MM.1S (cell line): Measurements from ENCODE around the gene PDCD5.

Experiments used
- DNase-seq: peaks from one replicate; pipeline ENCODE4 v3.0.0-alpha.2; 2015
- H2AFZ ChIP-seq: fragments of 300-600 bp; sonication (generic); 2 replicates; pipeline ENCODE4 v1.6.0; 2016; ENCODE audit warnings: antibody characterized with exemption, low read length
- H3F3A ChIP-seq: fragments of 300-600 bp; sonication (generic); 2 replicates; pipeline ENCODE4 v1.6.1; 2016; ENCODE audit warnings: mild to moderate bottlenecking, antibody characterized with exemption, low read length, moderate library complexity, mixed read lengths; ENCODE audit not compliant: insufficient read depth
- H3K27ac ChIP-seq: fragments of 300-600 bp; sonication (generic); 2 replicates; pipeline ENCODE4 v1.5.1; 2016; ENCODE audit warnings: mild to moderate bottlenecking, low read length
- H3K27me3 ChIP-seq: fragments of 300-600 bp; sonication (generic); replicated peaks from 2 replicates; pipeline ENCODE4 v1.6.0; 2016; ENCODE audit warnings: low read length; ENCODE audit not compliant: insufficient read depth
- H3K36me3 ChIP-seq: fragments of 300-600 bp; sonication (generic); replicated peaks from 2 replicates; pipeline ENCODE4 v1.6.1; 2016; ENCODE audit warnings: mild to moderate bottlenecking, low read length, mixed read lengths; ENCODE audit not compliant: insufficient read depth
- H3K4me1 ChIP-seq: fragments of 300-600 bp; sonication (generic); 2 replicates; pipeline ENCODE4 v1.6.1; 2016; ENCODE audit warnings: low read length, mixed read lengths
- H3K4me2 ChIP-seq: fragments of 300-600 bp; sonication (generic); 2 replicates; pipeline ENCODE4 v1.6.0; 2016; ENCODE audit warnings: low read depth, low read length
- H3K4me3 ChIP-seq: fragments of 300-600 bp; sonication (generic); 2 replicates; pipeline ENCODE4 v1.5.1; 2016; ENCODE audit warnings: low read length, mixed read lengths
- H3K79me2 ChIP-seq: fragments of 300-600 bp; sonication (generic); 2 replicates; pipeline ENCODE4 v1.6.1; 2016; ENCODE audit warnings: mixed run types, low read length, mixed read lengths
- H3K9ac ChIP-seq: fragments of 300-600 bp; sonication (generic); 2 replicates; pipeline ENCODE4 v1.6.1; 2016; ENCODE audit warnings: low read length, mixed read lengths
- H3K9me2 ChIP-seq: fragments of 300-600 bp; sonication (generic); replicated peaks from 2 replicates; pipeline ENCODE4 v1.6.1; 2016; ENCODE audit warnings: mild to moderate bottlenecking, low read length, mixed read lengths; ENCODE audit not compliant: insufficient read depth
- H3K9me3 ChIP-seq: fragments of 300-600 bp; sonication (generic); replicated peaks from 2 replicates; pipeline ENCODE4 v1.6.1; 2016; ENCODE audit warnings: mild to moderate bottlenecking, low read length, mixed read lengths; ENCODE audit not compliant: insufficient read depth
- H4K20me1 ChIP-seq: fragments of 300-600 bp; sonication (generic); 2 replicates; pipeline ENCODE4 v1.6.1; 2016; ENCODE audit warnings: mild to moderate bottlenecking, low read length, moderate library complexity, mixed read lengths; ENCODE audit not compliant: insufficient read depth
- EZH2 ChIP-seq: fragments of 300-600 bp; sonication (generic); optimal IDR thresholded peaks from 2 replicates; pipeline ENCODE3; 2017; ENCODE audit warnings: low read depth, mild to moderate bottlenecking, antibody characterized with exemption, low read length, mixed read lengths
- EZH2phosphoT487 ChIP-seq: fragments of 300-600 bp; sonication (generic); IDR thresholded peaks from 2 replicates; pipeline ENCODE4 v1.6.1; 2018; ENCODE audit warnings: antibody characterized with exemption, low read length
- TF ChIP-seq, protein P1 (sequence below): fragments of 300-600 bp; sonication (generic); IDR thresholded peaks from 2 replicates; pipeline ENCODE4 v1.5.1; 2016; ENCODE audit warnings: antibody characterized with exemption, low read length, mixed read lengths

Gene PDCD5

GRCh38 chr19:32555786-32556185 is 25.2 kb upstream of the PDCD5 start:
- Histone ChIP-seq H3K9me2 (no peaks in the 10 kb centered on the region), H2AFZ (no peak overlapping the region), H3K36me3 (no peaks in the 10 kb centered on the region), H3K9me3 (no peaks in the 10 kb centered on the region), H3K9ac (no peak overlapping the region), H3K27me3 (no peaks in the 10 kb centered on the region), H4K20me1 (no peaks in the 10 kb centered on the region), H3K27ac (no peak overlapping the region), H3K4me3 (no peak overlapping the region), H3F3A (no peaks in the 10 kb centered on the region), H3K79me2 (no peaks in the 10 kb centered on the region), H3K4me1 (no peaks in the 10 kb centered on the region), H3K4me2 (no peak overlapping the region)
- no peak for DNase-seq
- no peak for TF ChIP-seq EZH2phosphoT487
- TF ChIP-seq, protein P1, sequence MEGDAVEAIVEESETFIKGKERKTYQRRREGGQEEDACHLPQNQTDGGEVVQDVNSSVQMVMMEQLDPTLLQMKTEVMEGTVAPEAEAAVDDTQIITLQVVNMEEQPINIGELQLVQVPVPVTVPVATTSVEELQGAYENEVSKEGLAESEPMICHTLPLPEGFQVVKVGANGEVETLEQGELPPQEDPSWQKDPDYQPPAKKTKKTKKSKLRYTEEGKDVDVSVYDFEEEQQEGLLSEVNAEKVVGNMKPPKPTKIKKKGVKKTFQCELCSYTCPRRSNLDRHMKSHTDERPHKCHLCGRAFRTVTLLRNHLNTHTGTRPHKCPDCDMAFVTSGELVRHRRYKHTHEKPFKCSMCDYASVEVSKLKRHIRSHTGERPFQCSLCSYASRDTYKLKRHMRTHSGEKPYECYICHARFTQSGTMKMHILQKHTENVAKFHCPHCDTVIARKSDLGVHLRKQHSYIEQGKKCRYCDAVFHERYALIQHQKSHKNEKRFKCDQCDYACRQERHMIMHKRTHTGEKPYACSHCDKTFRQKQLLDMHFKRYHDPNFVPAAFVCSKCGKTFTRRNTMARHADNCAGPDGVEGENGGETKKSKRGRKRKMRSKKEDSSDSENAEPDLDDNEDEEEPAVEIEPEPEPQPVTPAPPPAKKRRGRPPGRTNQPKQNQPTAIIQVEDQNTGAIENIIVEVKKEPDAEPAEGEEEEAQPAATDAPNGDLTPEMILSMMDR: no peak
- no peak for TF ChIP-seq EZH2

GRCh38 chr19:32558607-32559228 is 22.3 kb upstream of the PDCD5 start:
- Histone ChIP-seq H3K36me3 (no peaks in the 10 kb centered on the region), H4K20me1 (no peaks in the 10 kb centered on the region), H3K9ac (no peak overlapping the region), H3K79me2 (no peaks in the 10 kb centered on the region), H3K27ac (no peak overlapping the region), H3K27me3 (no peaks in the 10 kb centered on the region), H3K4me3 (no peak overlapping the region), H3K9me3 (no peaks in the 10 kb centered on the region), H3K9me2 (no peaks in the 10 kb centered on the region), H2AFZ (no peak overlapping the region), H3K4me1 (no peaks in the 10 kb centered on the region), H3K4me2 (no peak overlapping the region), H3F3A (no peaks in the 10 kb centered on the region)
- no peak for DNase-seq
- TF ChIP-seq, protein P1: no peak
- TF ChIP-seq EZH2: no peak
- no peak for TF ChIP-seq EZH2phosphoT487

GRCh38 chr19:32563761-32564160 is 17.2 kb upstream of the PDCD5 start:
- H3K4me2 ChIP-seq: no peak overlapping the region

More at GRCh38 chr19:32563761-32564160, 17.2 kb upstream of the PDCD5 start:
- H3F3A ChIP-seq: no peaks in the 10 kb centered on the region
- no peaks in the 10 kb centered on the region for H3K36me3 ChIP-seq
- no peaks in the 10 kb centered on the region for H3K9me3 ChIP-seq
- no peak for TF ChIP-seq EZH2phosphoT487
- no peak for TF ChIP-seq EZH2
- TF ChIP-seq, protein P1: no peak
- no peak overlapping the region for H3K4me3 ChIP-seq
- no peak overlapping the region for H2AFZ ChIP-seq
- no peaks in the 10 kb centered on the region for H3K4me1 ChIP-seq
- no peak overlapping the region for H3K27ac ChIP-seq
- H3K27me3 ChIP-seq: 0 out of 2 replicates have a peak, but pooled peaks cover 4% of the 10 kb centered on the region
- no peaks in the 10 kb centered on the region for H3K79me2 ChIP-seq
- no peaks in the 10 kb centered on the region for H4K20me1 ChIP-seq
- no peak for DNase-seq
- no peaks in the 10 kb centered on the region for H3K9me2 ChIP-seq
- H3K9ac ChIP-seq: no peak overlapping the region
